Subcutaneous adipose tissue (tissue), 4 donors: ENCODE data around the gene BMP5. TPM values are rescaled to one million over a fixed set of nuclear protein-coding genes. Genes with fewer than 3 reads are reported as not detected.

Experiments
- CTCF ChIP-seq: fragments of 450-650 bp; IDR thresholded peaks from one replicate; pipeline ENCODE4 v1.5.1; 2016; ENCODE audit warnings: low read depth, mild to moderate bottlenecking, control low read depth, antibody characterized with exemption, moderate library complexity
- total RNA-seq, 4 donors: library from RNA; depleted of rRNA; stranded (reverse); fragments of >200 nt; gene quantifications; one replicate each; pipeline ENCODE4 v1.1.0, GENCODE V29; 2016

BMP5 gene
- total RNA-seq, 4 donors from 2014 or later, result 2.6 to 5.8 (median 2.9) TPM; not detected in 1

- no peak for TF ChIP-seq CTCF
Observed at GRCh38 chr6:55886185-55886836, 10.9 kb upstream of the BMP5 start.

- no peak for TF ChIP-seq CTCF
Observed at GRCh38 chr6:55882718-55883569, 7.6 kb upstream of the BMP5 start.

- TF ChIP-seq CTCF, result no peak
Observed at GRCh38 chr6:55877283-55877682, 1.9 kb upstream of the BMP5 start.

GRCh38 chr6:55874316-55874715 is 1.1 kb downstream of the BMP5 start:
- TF ChIP-seq CTCF, result no peak

- TF ChIP-seq CTCF, result no peak
Observed at GRCh38 chr6:55872866-55873265, 2.5 kb downstream of the BMP5 start.

- no peak for TF ChIP-seq CTCF
Observed at GRCh38 chr6:55870181-55870813, 5.1 kb downstream of the BMP5 start.

GRCh38 chr6:55869674-55870073 is 5.7 kb downstream of the BMP5 start:
- TF ChIP-seq CTCF, result no peak
